NCI-H1417 (cell line): Measurements from ENCODE around the gene CBX5.

Experiments used
- DNase-seq, 3 experiments: peaks; one replicate each; lab custom pipeline; 2025; lab: John Stamatoyannopoulos, UW

The CBX5 gene

GRCh38 chr12:54225666-54226065 is 54.3 kb downstream of the CBX5 start:
- DNase-seq = no peak

DNA sequence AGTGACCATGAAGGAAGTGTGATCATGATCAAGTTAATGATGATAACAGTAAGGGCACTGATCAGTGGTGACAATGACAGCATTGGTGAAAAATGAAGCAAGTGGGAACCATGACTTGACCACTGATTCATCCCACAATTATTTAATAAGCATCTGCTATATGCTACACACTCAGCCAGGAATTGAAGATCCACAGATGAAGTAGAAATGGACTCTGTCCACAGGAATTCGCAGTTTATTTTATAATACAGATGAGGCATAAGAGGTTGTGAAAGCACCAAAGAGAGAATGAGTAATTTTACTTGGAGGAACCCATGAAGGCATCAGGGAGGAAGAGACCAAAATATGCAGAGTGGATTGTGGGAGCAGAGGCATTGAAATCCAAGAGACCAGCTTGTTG is 57.3 kb downstream of the CBX5 start:
- DNase-seq = no peak

- no peak for DNase-seq
Measured at GRCh38 chr12:54221402-54221984, 58.4 kb downstream of the CBX5 start.

DNA sequence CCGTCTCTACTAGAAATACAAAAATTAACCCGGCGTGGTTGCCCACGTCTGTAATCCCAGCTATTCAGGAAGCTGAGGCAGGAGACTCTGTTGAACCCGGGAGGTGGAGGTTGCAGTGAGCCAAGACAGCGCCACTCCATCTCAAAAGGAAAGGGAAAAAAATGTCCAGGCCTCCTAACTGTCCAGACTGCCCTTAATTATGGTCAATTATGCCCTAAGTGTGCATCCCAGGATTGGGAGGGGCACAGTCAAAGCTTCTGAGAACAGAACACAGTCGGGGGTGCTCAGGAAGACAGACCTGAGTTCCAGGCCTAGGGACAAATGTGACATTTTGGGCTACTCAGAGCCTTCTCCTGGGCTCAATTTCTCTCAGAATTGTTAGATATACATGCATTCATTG is 59.4 kb downstream of the CBX5 start:
- peak in 1 of 3 experiments; percentile 56 for DNase-seq

- peak; percentile 67 to 89 (median 67) for DNase-seq
Measured at GRCh38 chr12:54220092-54220557, 59.8 kb downstream of the CBX5 start.

- peak in 2 of 3 experiments; percentile 62 to 66 for DNase-seq
Measured at GRCh38 chr12:54217774-54218241, 62.1 kb downstream of the CBX5 start.

- peak; percentile 91 to 98 (median 96) for DNase-seq
Measured at GRCh38 chr12:54216797-54217661, 62.9 kb downstream of the CBX5 start.

DNA sequence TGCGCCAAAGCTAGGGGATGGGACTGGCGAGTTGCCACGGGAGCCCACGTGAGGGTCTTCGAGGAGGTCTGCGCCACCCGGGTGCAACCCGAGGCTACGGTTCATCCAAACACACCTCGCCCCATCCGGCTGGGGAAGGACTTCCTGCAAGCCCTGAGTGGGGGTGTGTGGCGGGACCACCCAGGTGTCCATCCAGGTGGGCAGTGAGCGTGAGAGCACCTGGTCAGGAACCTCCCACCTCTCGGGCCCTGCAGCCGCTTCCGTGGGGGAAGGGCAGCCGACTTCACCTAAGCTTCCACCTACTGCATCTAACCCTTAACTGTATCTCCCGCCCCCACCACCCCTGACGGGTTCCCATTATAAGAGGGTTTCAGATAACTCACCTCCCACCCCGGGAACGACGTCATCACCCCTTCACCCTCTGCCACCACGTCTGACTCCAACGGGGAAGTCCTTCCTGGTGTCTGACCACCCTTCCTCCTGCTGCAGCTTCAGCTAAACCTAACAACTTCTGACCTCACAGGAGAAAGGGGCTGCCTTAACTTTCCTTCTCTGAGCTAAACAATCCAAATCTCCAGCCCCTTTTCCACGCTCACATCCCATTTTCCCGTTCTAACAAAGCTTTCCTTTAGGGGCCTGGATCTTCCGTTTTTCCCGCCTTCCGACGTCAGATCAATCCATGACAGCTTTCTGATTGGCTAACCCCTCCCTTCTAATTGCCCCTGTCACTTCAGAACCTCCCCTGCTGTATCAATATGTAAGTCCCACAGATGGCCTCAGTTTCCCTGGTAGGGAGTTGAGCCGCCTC is 63.7 kb downstream of the CBX5 start:
- DNase-seq = peak in 2 of 3 experiments; percentile 65 to 71

- DNase-seq = peak; percentile 90 to 97 (median 95)
Measured at GRCh38 chr12:54214553-54215406, 65.1 kb downstream of the CBX5 start.

- DNase-seq = no peak
Measured at GRCh38 chr12:54213079-54213478, 66.8 kb downstream of the CBX5 start.

GRCh38 chr12:54211920-54212319 is 68.0 kb downstream of the CBX5 start:
- no peak for DNase-seq

DNA sequence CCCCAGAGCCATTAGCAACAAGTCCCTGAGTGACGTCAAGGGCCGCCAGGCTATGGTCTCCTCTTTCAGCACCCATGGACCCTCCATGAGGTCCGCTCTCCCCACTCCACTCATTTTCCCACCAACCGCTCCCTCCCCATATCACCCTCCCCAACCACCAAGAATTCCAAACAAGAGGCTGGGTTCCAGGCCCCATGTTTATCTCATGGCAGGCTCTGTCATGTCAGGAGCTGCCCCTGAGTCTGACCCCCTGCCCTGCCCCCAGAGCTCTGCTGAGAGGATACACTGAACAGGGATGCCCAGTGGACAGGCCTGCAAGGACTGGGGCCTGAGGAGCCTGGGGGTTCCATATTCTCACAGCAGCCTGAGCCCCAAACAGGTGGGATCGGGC is 69.5 kb downstream of the CBX5 start:
- DNase-seq = no peak

GRCh38 chr12:54208591-54208990 is 71.3 kb downstream of the CBX5 start:
- DNase-seq = no peak

GRCh38 chr12:54207539-54208294 is 72.2 kb downstream of the CBX5 start:
- DNase-seq = peak; percentile 80 to 91 (median 88)

DNA sequence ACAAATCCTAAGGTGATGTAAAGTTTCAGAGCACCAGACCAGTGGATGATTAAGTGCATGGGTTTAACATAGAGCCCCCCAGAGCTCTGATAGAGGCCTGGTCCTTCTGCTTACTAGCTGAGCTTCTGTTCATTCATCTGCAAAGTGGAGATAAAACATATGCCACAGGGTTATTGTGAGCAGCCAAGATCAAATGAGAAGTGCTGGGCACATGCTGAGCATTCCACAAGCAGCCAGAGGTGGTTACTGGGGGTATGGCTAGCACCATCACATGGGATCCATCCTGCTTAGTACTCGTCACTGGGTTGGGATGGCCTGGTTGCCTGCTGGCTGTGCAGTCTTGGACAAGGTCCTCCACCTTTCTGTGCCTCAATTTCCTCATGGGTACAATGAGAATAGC is 73.1 kb downstream of the CBX5 start:
- DNase-seq = no peak

DNA sequence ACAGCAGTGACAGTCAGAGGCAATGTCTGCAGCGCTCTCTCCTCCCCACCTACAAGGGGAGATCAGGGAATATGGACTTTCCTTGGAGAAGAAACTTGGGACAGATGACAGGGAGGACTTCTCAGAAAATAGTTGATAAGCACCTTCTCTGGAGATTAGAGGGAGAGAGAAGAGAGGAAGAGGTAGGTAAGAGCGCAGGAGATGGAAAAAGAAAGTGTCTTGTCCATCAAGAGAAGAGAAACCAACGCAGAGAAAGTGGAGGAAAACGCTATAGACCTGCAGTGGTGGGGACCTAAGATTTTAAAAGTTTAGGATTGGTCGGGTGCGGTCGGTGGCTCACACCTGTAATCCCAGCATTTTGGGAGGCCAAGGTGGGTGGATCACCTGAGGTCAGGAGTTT is 75.6 kb downstream of the CBX5 start:
- no peak for DNase-seq

GRCh38 chr12:54201001-54201794 is 78.7 kb downstream of the CBX5 start:
- DNase-seq = peak; percentile 71 to 87 (median 76)

- no peak for DNase-seq
Measured at GRCh38 chr12:54200412-54200811, 79.5 kb downstream of the CBX5 start.

DNA sequence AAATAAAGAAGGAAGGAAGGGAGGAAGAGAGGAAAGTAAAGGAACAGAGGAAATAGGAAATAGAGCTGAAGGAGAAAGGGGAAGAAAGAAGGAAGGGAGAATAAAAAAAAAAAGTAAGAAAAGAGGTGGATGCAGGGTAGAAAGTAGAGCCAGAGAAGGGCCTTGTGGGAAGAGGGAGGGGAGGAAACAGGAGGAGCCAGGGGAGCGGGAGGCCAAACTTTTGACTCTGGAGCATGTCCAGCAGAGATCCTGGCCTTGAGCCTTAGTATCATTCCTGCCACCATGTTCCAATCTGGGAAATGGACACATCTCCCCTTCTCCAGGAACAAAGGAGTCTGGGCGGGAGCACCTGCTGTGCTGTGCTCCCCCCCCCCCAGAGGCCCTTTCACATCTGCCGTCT is 80.0 kb downstream of the CBX5 start:
- DNase-seq = no peak

- no peak for DNase-seq
Measured at GRCh38 chr12:54199034-54199433, 80.9 kb downstream of the CBX5 start.
